ENCODE results near the gene KLF5. TPM values are rescaled to one million over a fixed set of nuclear protein-coding genes. Genes with fewer than 3 reads are reported as not detected.

KLF5 gene
- total and polyA plus RNA-seq, 12 donors, result 2.0 to 10.3 (median 4.6) TPM

DNA sequence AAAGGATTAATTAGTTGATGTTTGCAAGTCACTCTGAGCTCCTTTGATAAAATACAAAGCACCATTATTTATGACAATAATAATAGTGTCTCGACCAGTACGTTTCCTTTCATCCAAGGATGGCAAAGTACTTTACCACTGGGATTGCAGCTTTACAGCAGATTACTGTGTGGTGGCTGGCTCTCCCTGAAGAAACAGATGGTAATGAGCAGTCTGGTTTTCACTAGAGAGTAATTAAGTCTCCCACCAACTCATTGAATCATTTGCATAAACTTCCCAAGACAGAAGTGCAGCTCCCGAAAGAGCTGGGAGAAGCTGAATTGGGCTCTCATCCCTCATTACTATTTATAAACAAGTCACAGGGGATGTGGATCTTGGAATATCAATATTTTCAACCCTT, 48.7 kb downstream of the KLF5 start:
- no peak for DNase-seq
- Histone ChIP-seq H3K27me3 (no peaks in the 10 kb centered on the region), H3K9me3 (replicated peaks in 1 of 3) (no peaks in the 10 kb centered on the region), H3K27ac (no peak overlapping the region), H3K36me3 (replicated peaks in 1 of 2) (no peaks in the 10 kb centered on the region), H3K4me1 (replicated peaks in 1 of 2) (no peaks in the 10 kb centered on the region), H3K4me3 (no peak overlapping the region)
- 69 to 83% (median 72%) methylated on average over 3 of the region's 3 CpGs for WGBS, 4 donors
- TF ChIP-seq, protein P1, sequence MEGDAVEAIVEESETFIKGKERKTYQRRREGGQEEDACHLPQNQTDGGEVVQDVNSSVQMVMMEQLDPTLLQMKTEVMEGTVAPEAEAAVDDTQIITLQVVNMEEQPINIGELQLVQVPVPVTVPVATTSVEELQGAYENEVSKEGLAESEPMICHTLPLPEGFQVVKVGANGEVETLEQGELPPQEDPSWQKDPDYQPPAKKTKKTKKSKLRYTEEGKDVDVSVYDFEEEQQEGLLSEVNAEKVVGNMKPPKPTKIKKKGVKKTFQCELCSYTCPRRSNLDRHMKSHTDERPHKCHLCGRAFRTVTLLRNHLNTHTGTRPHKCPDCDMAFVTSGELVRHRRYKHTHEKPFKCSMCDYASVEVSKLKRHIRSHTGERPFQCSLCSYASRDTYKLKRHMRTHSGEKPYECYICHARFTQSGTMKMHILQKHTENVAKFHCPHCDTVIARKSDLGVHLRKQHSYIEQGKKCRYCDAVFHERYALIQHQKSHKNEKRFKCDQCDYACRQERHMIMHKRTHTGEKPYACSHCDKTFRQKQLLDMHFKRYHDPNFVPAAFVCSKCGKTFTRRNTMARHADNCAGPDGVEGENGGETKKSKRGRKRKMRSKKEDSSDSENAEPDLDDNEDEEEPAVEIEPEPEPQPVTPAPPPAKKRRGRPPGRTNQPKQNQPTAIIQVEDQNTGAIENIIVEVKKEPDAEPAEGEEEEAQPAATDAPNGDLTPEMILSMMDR (IDR thresholded peaks at IDR 0.05), result no peak
- TF ChIP-seq POLR2A (IDR thresholded peaks at IDR 0.05), result no peak
- intact Hi-C loops (cut with DNase I), result no loop called here

DNA sequence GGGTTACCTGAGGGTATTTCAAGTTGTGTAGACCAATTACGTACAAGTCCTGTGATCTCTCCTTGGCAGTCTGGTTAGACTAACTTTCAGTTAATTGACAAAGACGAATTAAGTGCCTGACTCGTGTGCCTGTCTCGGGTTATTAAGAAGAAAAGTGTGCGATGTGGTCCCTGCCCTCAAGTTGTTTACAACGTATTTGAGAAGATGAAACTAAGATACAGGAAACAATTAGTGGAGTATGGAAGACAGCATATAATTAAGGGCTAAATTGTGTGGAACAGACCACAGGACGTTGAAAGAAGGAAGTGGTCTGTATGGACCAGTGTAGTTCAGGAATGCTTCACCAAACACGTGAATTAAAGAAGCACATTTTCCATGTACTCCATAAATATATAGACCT, 49.2 kb downstream of the KLF5 start:
- Histone ChIP-seq H3K4me3 (no peak overlapping the region), H3K9me3 (replicated peaks in 1 of 3) (no peaks in the 10 kb centered on the region), H3K27me3 (no peaks in the 10 kb centered on the region), H3K27ac (no peak overlapping the region), H3K4me1 (replicated peaks in 1 of 2) (no peaks in the 10 kb centered on the region), H3K36me3 (replicated peaks in 1 of 2) (no peaks in the 10 kb centered on the region)
- no peak for DNase-seq
- intact Hi-C loops (cut with DNase I), result no loop called here
- TF ChIP-seq POLR2A (IDR thresholded peaks at IDR 0.05), result no peak
- TF ChIP-seq, protein P1 (IDR thresholded peaks at IDR 0.05), result no peak
- 56 to 66% (median 58%) methylated on average over 8 of the region's 8 CpGs for WGBS, 4 donors

DNA sequence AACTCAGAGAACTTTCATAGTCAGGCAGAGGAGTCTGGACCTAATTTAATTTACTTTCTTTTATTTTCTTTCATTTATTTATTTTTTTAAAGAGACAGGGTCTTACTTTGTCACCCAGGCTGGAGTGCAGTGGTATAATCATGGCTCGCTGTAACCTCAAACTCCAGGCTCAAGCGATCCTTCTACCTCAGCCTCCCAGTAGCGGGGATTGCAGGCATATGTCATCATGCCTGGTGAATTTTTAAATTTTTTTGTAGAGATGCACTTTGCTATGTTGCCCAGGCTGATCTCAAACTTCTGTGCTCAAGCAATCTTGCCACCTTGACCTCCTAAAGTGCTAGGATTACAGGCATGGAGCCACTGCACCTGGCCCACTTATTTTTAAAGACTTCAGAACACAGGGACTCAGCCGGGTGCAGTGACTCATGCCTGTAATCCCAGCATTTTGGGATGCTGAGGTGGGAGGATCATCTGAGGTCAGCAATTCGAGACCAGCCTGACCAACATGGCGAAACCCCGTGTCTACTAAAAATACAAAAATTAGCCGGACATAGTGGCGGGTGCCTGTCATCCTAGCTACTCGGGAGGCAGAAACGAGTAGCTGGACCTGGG, 50.6 kb downstream of the KLF5 start:
- H3K36me3 ChIP-seq (replicated peaks in 1 of 2), result no peaks in the 10 kb centered on the region
- WGBS, 4 donors, result 81 to 93% (median 88%) methylated on average over 8 to 11 of the region's 11 CpGs
- no peak overlapping the region for H3K27ac ChIP-seq
- DNase-seq, result no peak
- H3K9me3 ChIP-seq (replicated peaks in 1 of 3), result no peaks in the 10 kb centered on the region
- intact Hi-C loops (cut with DNase I), result no loop called here
- TF ChIP-seq POLR2A (IDR thresholded peaks at IDR 0.05), result no peak
- TF ChIP-seq, protein P1 (IDR thresholded peaks at IDR 0.05), result no peak
- H3K4me1 ChIP-seq (replicated peaks in 1 of 2), result no peaks in the 10 kb centered on the region
- H3K4me3 ChIP-seq, result no peak overlapping the region
- no peaks in the 10 kb centered on the region for H3K27me3 ChIP-seq

DNA sequence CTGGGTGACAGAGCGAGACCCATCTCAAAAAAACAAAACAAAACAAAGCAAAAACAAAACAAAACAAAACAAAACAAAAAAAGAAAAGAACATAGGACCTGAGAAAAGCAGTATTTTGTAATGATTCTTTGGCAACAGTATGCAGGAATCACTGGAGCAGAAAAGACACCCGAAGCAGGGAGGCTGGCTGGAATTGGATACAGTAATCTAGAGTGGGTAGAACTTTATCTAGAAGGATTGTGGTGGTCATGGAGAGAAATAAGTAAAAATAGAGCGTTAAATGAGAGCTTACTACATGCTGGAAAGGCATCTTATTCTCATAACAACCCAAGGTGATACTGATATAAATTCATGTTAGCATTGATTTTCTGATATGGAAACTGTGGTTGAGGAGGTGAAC, 51.2 kb downstream of the KLF5 start:
- Histone ChIP-seq H3K4me1 (replicated peaks in 1 of 2) (no peaks in the 10 kb centered on the region), H3K36me3 (replicated peaks in 1 of 2) (no peaks in the 10 kb centered on the region), H3K9me3 (replicated peaks in 1 of 3) (no peaks in the 10 kb centered on the region), H3K27ac (no peak overlapping the region), H3K4me3 (no peak overlapping the region), H3K27me3 (no peaks in the 10 kb centered on the region)
- intact Hi-C loops (cut with DNase I), result no loop called here
- 77 to 83% (median 78%) methylated on average over 3 of the region's 3 CpGs for WGBS, 4 donors
- DNase-seq, result no peak
- TF ChIP-seq, protein P1 (IDR thresholded peaks at IDR 0.05), result no peak
- TF ChIP-seq POLR2A (IDR thresholded peaks at IDR 0.05), result no peak

All from adrenal gland (tissue), 12 donors.